K562 (cell line): ENCODE measurements around the gene CHMP1A. TPM values are rescaled to one million over a fixed set of nuclear protein-coding genes. Genes with fewer than 3 reads are reported as not detected.

Experiments used
- ATAC-seq: fragments of 200-7000 bp; cut with Tn5 transposase; 3 replicates; pipeline ENCODE4 v1.9.1; 2020; ENCODE audit warnings: moderate library complexity
- BruUV-seq: library from RNA; stranded (reverse); fragments of 400-500 nt; replicated peaks from 2 replicates; lab custom pipeline; 2021; lab: Mats Ljungman, UMichigan
- CTCF ChIA-PET: fragments of 300-600 bp; formaldehyde crosslinking; extraction: SDS; loops from one replicate; lab custom pipeline; 2021; ENCODE audit warnings: low intra/inter-chr PET ratio; lab: Yijun Ruan, JAX
- POLR2A ChIA-PET: fragments of 300-600, 350-650 bp; sonication (Branson Sonifier 250); formaldehyde crosslinking; extraction: SDS; loops from one replicate; lab custom pipeline; 2021; ENCODE audit warnings: antibody characterized with exemption, inconsistent platforms; lab: Yijun Ruan, JAX
- DNase-seq, 4 experiments: peaks; one replicate each; pipeline versions ENCODE4 v3.0.0 to v3.0.0-alpha.2; 2011 to 2018; ENCODE audit warnings: low spot score in 3 of 4, mixed read lengths in 3 of 4; ENCODE audit errors: extremely low read depth in 1 of 4
- FAIRE-seq: peaks from 2 replicates; lab custom pipeline; 2011; peaks lifted over from hg19 to GRCh38; lab: Jason Lieb, UNC
- H2AFZ ChIP-seq: 2 replicates; pipeline ENCODE4 v1.6.0; 2011; ENCODE audit warnings: low read depth, low read length, control low read depth, inconsistent platforms
- H3K27ac ChIP-seq: fragments of 200-600 bp; 3 replicates; pipeline ENCODE4 v1.8.0; 2011; ENCODE audit warnings: low read depth, mild to moderate bottlenecking, control low read depth, inconsistent platforms, low read length, moderate library complexity, mixed read lengths; ENCODE audit errors: extremely low read depth
- H3K27me3 ChIP-seq, 2 experiments: fragments of 300-600 bp in 1 of 2; 2 replicates in 1 of 2; 3 replicates in 1 of 2; pipeline versions ENCODE4 v1.6.0 to v1.8.0; 2011; ENCODE audit warnings: inconsistent platforms in 2 of 2, low read length in 2 of 2, mild to moderate bottlenecking in 1 of 2, mixed read lengths in 1 of 2, moderate library complexity in 1 of 2; ENCODE audit not compliant: control insufficient read depth in 2 of 2, insufficient read depth in 2 of 2
- H3K36me3 ChIP-seq: fragments of 300-600 bp; 3 replicates; pipeline ENCODE4 v1.8.0; 2011; ENCODE audit warnings: mild to moderate bottlenecking, low read length, inconsistent platforms; ENCODE audit not compliant: control insufficient read depth, insufficient read depth
- H3K4me1 ChIP-seq, 2 experiments: fragments of 200-600 bp in 1 of 2; replicated peaks in 1 of 2; 2 replicates in 1 of 2; 3 replicates in 1 of 2; pipeline versions ENCODE4 v1.5.1 to v1.8.0; 2011; ENCODE audit warnings: inconsistent platforms in 2 of 2, low read length in 2 of 2, mild to moderate bottlenecking in 1 of 2, mixed read lengths in 1 of 2, moderate library complexity in 1 of 2; ENCODE audit not compliant: control insufficient read depth in 2 of 2, insufficient read depth in 2 of 2
- H3K4me2 ChIP-seq: 2 replicates; pipeline ENCODE4 v1.6.1; 2011; ENCODE audit warnings: low read length, control low read depth, inconsistent platforms, mixed read lengths; ENCODE audit not compliant: insufficient read depth
- H3K4me3 ChIP-seq: fragments of 200-600 bp; sonication (generic), shearing (Covaris generic); 2 replicates; pipeline ENCODE4 v1.5.1; 2016; ENCODE audit warnings: control low read depth, inconsistent platforms
- H3K79me2 ChIP-seq: fragments of 200-600 bp; 3 replicates; pipeline ENCODE4 v1.8.0; 2011; ENCODE audit warnings: low read length, inconsistent platforms; ENCODE audit not compliant: control insufficient read depth, insufficient read depth
- H3K9ac ChIP-seq, 2 experiments: 2 replicates each; pipeline versions ENCODE4 v1.6.0 to v1.6.1; 2011; ENCODE audit warnings: low read depth in 2 of 2, low read length in 2 of 2, control low read depth in 1 of 2, inconsistent platforms in 1 of 2, mild to moderate bottlenecking in 1 of 2, mixed read lengths in 1 of 2; ENCODE audit not compliant: insufficient read depth in 1 of 2
- H3K9me1 ChIP-seq: one replicate; pipeline ENCODE4 v1.6.0; 2011; ENCODE audit warnings: inconsistent platforms, mild to moderate bottlenecking, low read length, moderate library complexity; ENCODE audit not compliant: control insufficient read depth, insufficient read depth
- H3K9me3 ChIP-seq: replicated peaks from 2 replicates; pipeline ENCODE4 v1.5.1; 2011; ENCODE audit warnings: low read depth, low read length, inconsistent platforms; ENCODE audit not compliant: control insufficient read depth, insufficient read depth
- H4K20me1 ChIP-seq: replicated peaks from 2 replicates; pipeline ENCODE4 v1.6.1; 2011; ENCODE audit warnings: low read length, inconsistent platforms, mixed read lengths; ENCODE audit not compliant: control insufficient read depth, insufficient read depth
- RBFOX2 ChIP-seq: fragments of 200-400 bp; formaldehyde crosslinking; IDR thresholded peaks from 2 replicates; pipeline ENCODE4 v1.6.1; 2017; ENCODE audit warnings: low read depth, mild to moderate bottlenecking, low read length, moderate library complexity
- SNRNP70 ChIP-seq: fragments of 200-400 bp; formaldehyde crosslinking; optimal IDR thresholded peaks from 2 replicates; pipeline ENCODE3; 2017; ENCODE audit warnings: low read depth, low read length
- SP1 ChIP-seq: sonication (generic); formaldehyde crosslinking; IDR thresholded peaks from 2 replicates; pipeline ENCODE4 v1.8.1; 2022; ENCODE audit warnings: mild to moderate bottlenecking, missing genetic modification reagents
- ZKSCAN1 ChIP-seq: fragments of 150-350 bp; IDR thresholded peaks from 2 replicates; pipeline ENCODE4 v1.6.1; 2016; ENCODE audit warnings: low read depth, low read length
- ZNF609 ChIP-seq: sonication (generic); formaldehyde crosslinking; IDR thresholded peaks from 2 replicates; pipeline ENCODE4 v1.8.1; 2023; ENCODE audit warnings: missing genetic modification reagents, mild to moderate bottlenecking, borderline replicate concordance
- WGBS: fragments of 100-300 bp; shearing (Covaris generic); methylation state at CpG from one replicate; pipeline ENCODE4 v1.1.6; 2016; ENCODE audit warnings: low coverage, mixed read lengths; ENCODE audit not compliant: insufficient coverage; ENCODE audit errors: missing lambda C conversion rate; 5-methylcytosine and 5-hydroxymethylcytosine counted together
- in situ Hi-C: fragments of 300-500 bp; cut with MboI; formaldehyde crosslinking; loops from 4 replicates; pipeline ENCODE4 v1.15.0; 2018; ENCODE audit warnings: inconsistent platforms, mixed read lengths
- intact Hi-C: fragments of 100-400 bp; cut with micrococcal nuclease; formaldehyde crosslinking; loops from 2 replicates; pipeline ENCODE4 v1.14.2; 2022
- polyA plus RNA-seq, 8 experiments: library from polyadenylated mRNA; depleted of rRNA in 4 of 8; stranded (reverse) in 5 of 8; unstranded in 3 of 8; fragments of >200 nt; fragmentation: Nextera tagmentation in 2 of 8; fragmentation: Illumina TruSeq in 1 of 8; extraction: Ambion mirVana in 2 of 8; extraction: Trizol in 1 of 8; gene quantifications; 2 replicates each; pipeline versions ENCODE4 v1.2.1 to v1.2.3, GENCODE V29; 2011 to 2014; ENCODE audit warnings: inconsistent platforms in 1 of 8, missing spikeins in 1 of 8
- total RNA-seq, 7 experiments: library from RNA; depleted of rRNA in 6 of 7; stranded (reverse); fragments of >200 nt in 6 of 7; fragmentation: Illumina TruSeq in 2 of 7; extraction: Trizol in 2 of 7; gene quantifications; 2 replicates each; pipeline versions ENCODE4 v1.2.1 to v1.2.3, GENCODE V29; 2011 to 2021; ENCODE audit warnings: low replicate concordance in 1 of 7

Gene CHMP1A
- total and polyA plus RNA-seq, 9 of the 15 experiments (the other 6 are each of a cell fraction or from before 2014, with no cell fraction given), result 0.83 to 79.9 (median 45.2) TPM

DNA sequence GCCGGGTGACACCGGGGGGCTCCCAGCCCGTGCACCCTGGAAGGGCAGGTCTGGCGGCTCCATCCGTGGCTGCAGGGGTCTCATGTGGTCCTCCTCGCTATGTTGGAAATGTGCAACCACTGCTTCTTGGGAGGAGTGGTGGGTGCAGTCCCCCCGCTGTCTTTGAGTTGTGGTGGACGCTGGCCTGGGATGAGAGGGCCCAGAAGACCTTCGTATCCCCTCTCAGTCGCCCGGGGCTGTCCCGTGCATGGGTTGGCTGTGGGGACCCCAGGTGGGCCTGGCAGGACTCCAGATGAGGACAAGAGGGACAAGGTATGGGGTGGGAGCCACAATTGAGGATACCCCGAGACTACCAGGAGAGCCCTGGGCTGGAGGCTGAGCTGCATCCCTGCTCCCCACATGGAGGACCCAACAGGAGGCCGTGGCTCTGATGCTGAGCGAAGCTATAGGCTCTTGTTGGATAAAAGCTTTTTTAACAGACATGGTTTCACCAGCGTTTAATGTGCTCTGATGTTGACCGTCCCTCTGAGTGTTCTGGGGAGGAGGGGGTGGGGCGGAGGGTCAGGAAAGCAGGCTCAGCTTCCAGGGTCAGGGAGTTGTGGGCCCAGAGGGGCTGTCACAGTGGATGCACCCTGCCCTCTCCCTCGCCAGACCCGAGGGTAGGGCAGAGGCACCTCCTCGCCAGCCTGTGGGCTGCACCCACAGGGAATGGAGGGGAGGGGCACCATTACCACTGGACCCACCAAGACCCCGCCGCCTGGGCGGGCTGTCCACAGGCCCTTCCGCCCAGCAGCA lies 38.6 kb upstream of the CHMP1A start:
- 89% methylated on average over 20 of the region's 25 CpGs for WGBS
- Histone ChIP-seq H3K4me1 (peaks cover 8 to 65% of the 10 kb centered on the region in 2 experiments), H3K4me3 (no peak overlapping the region), H3K9me3 (no peaks in the 10 kb centered on the region), H3K36me3 (peaks cover 68% of the 10 kb centered on the region)
- no peak for ATAC-seq
- BruUV-seq, result TSS peak; percentile 46
- in situ Hi-C loops, result no loop called here
- intact Hi-C loops, result no loop called here
- no peak for TF ChIP-seq SP1
- peak; percentile 3; the same call in 1 of the 2 replicates for TF ChIP-seq RBFOX2
- TF ChIP-seq ZKSCAN1, result no peak
- no peak for TF ChIP-seq SNRNP70
- no peak for TF ChIP-seq ZNF609 (CRISPR knock-in tag)
- TF ChIP-seq, all 486 proteins: peak for 1
- H3K9ac ChIP-seq, result peak overlapping the region in 1 of 2 experiments; percentile 27; a peak in 1 of 4 replicates
- H3K4me2 ChIP-seq, result no peak overlapping the region
- FAIRE-seq, result no peak
- H3K27me3 ChIP-seq, result no peaks in the 10 kb centered on the region
- ChIA-PET POLR2A (interaction anchor here (0.8 to 1.7 kb wide), 4 partner anchors 7 to 10 kb away, joined by 3 to 9 read pairs (median 6); partner anchors contain the start of gene CDK10), CTCF (no interaction called here)
- peaks cover 4% of the 10 kb centered on the region; the same call in 1 of the 2 replicates for H4K20me1 ChIP-seq
- no peak overlapping the region for H3K27ac ChIP-seq
- peaks cover 11% of the 10 kb centered on the region for H3K9me1 ChIP-seq
- H3K79me2 ChIP-seq, result peaks cover 9% of the 10 kb centered on the region
- DNase-seq, result peak in 1 of 4 experiments; percentile 12
- H2AFZ ChIP-seq, result no peak overlapping the region
